Amniotic epithelial cell (primary cell): Measurements from ENCODE around the gene QTRT2.

Experiments used
- DNase-seq: peaks from one replicate; pipeline ENCODE4 v3.0.0-alpha.2; 2010; ENCODE audit warnings: low read depth

QTRT2 gene

GRCh38 chr3:114056130-114057010 is at the start of gene QTRT2, which contains the start of gene CCDC191:
QTRT2 (plus strand) TSS chr3:114056737; CDS start chr3:114065258, 8,521 bp downstream.
CCDC191 (minus strand) TSS chr3:114056526; CDS start chr3:114056466, 60 bp downstream.
- DNase-seq: peak; percentile 99

DNA sequence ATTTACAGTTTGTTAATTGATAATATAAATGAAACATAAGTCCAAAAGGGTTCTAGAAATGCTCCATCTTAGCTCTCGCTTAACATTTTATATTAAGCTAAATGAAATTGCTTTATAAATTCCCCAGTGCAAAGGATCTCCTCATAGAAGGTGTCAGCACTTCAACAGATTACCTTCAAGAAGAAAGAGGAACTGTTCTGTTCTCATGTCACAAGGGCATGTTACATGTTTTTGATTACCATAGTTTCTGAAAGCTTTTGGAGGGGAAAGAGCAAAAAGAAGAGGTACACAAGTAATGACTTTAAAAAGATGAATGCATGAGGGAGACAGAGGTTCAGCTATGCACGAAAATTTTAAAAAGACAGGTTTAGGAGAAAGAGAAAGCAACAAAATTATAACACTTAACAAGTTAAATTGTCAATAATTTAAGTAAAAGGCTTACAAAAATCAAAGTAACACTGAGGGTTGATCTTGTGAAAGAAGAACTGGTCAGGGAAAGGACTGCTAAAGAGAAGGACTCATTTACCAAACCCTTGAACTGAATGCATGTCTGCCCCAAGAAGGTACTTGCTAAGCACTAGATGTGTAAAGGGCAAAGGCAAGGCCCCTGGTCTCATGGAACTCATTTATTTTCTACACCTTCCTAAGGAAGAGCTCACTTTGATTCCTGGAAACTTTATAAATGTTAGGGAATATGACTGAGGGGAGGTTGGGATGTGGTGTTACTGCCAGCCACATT is 45.3 kb upstream of the QTRT2 start:
- DNase-seq: no peak

GRCh38 chr3:114014211-114014610 is 42.3 kb upstream of the QTRT2 start:
- no peak for DNase-seq

DNA sequence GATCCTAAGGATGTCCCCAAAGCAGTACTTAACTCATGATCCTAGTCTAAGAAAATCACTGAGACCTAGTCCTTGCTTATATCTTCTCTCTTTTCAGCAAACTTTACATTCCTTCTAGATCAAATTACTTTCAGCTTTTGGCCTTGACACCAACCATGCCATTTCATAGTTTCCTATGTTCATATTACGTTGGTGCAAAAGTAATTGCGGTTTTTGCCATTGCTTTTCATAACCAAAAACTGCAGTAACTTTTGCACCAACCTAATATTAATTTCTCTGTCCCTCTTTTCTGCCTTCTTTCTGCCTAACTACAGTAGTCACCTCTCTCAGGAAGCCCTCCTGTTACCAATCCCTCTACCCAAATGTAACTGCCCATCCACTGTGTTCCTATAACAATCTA is 37.1 kb upstream of the QTRT2 start:
- DNase-seq: no peak

DNA sequence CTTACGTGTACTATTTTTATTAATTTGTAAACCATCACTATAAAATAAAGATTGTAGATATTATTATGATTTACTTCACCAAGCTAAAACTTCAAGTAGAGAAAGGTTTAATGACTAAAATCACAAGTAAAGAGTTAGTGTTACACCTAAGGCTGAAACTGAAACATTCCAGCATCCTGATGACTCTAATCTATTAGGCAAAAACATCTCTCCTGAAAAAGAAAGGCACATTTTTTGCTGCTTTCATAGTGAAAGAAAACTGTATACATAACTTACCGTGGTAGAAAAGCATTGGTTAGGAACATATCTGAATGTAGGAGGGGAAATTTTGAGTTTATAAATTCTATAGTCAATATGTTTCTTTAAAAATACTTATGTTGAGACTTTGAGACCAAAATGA is 35.6 kb upstream of the QTRT2 start:
- no peak for DNase-seq

DNA sequence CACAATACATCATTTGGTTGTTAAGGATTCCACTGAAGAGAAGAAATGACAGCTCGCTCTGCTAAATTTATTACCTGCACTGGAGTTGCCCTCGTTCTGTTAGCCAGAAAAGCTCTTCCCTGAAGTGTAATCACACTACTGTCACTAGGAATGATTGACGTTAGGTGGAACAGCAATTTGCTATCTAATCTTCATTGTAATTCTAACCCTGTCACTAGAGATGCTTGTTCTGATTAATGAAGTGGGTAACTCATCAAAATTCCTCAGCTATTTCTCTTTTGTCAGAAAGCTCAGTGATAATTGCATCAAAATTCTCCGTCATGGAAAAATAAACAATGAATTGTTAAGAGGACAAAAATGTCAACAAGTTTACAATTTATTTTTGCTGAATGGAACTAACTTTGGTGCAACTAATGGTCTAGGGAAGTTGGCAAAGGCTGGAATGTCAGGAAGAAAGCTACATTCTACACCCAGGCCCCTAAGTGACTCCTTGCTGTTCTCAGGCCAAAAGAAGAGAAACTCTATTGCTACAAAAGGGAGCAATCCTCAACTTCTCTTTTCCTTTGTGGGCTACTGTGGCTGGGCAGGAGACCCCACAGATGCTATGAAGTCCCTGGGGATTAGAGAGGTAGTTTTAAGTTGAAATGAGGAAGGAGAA is 34.3 kb upstream of the QTRT2 start:
- no peak for DNase-seq

- no peak for DNase-seq
Observed at GRCh38 chr3:114025451-114025850, 31.1 kb upstream of the QTRT2 start.

DNA sequence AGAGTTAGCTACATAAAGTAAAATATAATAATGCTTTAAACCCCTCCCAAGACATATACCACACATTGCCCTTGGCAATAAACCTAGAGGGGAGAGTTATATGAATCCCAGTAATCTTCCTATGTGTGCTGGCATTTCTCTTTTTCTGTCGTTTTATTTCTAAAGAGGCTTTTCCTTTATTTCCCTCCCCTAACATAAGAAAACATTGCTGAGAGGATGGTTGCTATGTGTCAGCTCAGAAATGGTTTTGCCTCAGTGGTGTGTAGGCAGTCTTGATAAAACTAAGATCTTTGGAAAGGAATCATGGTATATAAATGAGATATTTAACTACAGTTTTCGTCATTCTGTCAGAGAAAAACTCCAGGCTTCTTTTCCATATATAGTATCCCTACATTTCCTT is 30.2 kb upstream of the QTRT2 start:
- no peak for DNase-seq

DNA sequence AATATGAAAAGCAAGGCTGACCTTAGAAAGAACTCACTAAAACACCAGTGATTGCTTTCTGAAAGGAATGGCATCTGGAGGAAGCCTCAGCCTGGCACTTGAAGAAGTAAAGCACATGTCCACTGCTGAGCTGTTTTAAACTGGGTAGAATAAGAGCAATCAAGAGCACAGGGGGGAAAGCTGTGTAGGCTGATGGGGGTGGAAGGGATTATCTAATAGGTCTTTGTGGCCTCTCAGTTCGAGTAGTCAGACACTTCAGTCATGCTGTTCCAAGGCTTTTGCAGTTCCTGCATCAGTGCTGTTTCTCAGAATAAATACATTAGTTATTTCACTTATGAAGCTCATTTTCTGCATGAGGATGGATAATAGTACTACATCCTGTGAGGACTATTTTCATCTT is 22.8 kb upstream of the QTRT2 start:
- DNase-seq: no peak

DNA sequence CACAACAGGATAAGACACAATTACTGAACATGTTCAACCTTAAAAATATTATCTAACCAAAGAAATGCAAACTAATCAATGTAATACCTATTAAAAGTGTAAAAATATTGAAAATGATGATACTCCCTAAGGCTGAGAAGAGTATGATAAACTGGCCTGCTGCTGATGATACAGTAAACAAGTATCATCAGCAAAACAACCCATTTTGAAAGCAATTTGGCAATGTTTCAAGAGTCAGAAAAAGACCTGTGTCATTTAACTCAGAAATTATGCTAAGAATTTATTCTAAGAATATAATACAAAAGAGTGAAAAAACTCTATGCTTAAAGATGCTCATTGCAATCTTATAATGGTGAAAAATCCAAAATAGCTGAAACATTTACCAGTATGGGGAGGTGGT is 22.3 kb upstream of the QTRT2 start:
- DNase-seq: no peak

DNA sequence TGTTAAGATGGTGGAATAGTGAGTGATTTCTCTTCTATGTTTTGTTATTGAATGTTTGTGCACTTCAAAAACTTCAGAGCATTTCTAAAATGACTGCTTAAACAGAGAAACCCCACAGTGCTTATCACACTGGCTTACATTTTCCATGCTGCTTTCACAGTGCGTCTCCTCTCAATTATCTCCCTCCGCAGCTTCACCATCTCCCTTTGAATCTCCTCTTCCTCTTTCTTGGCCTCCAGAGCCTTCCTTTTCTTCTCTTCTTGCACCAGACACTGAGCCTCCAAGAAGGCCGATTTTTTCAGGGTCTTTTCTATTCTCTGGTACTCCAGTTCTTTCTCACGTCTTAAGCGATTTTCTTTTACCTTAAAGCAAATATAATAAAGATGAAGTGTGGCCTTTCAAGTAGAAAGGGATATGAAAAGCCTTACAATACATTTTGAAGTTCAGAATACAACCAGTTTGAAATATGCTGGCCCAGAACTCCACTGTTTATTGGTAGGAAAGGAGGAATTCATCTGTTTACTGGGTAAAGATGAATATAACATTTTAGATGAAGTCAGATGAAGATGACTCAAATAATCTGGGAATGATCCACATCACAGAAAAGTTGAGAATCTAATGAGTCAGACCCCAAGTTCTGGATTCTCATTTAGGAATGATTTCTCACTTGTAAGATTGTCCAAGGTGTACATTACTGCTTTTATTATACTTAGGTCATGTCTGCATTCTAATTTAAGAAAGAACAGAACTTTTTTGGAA is 21.6 kb upstream of the QTRT2 start:
- peak; percentile 16 for DNase-seq

- no peak for DNase-seq
Observed at GRCh38 chr3:114035896-114036295, 20.6 kb upstream of the QTRT2 start.

- DNase-seq: no peak
Observed at GRCh38 chr3:114043205-114043604, 13.3 kb upstream of the QTRT2 start.

DNA sequence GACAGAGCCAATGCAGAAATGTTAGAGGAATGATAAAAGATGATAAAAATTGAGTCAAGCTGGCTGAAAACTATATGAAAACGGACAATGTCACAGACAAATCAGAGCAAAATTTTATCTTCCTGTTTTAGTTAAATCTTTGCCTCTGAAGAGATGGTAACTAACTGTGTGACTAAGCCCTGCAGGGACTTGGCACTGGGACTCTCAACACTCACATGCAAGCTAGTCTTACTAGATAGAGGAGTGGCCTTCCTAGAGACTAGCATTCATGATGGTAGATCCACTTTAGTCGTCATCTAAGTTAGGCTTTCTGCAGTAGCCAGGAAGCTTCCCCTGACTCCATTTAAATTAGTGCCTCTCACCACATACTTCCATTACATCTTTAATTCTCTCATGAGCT is 4.3 kb upstream of the QTRT2 start:
- no peak for DNase-seq

DNA sequence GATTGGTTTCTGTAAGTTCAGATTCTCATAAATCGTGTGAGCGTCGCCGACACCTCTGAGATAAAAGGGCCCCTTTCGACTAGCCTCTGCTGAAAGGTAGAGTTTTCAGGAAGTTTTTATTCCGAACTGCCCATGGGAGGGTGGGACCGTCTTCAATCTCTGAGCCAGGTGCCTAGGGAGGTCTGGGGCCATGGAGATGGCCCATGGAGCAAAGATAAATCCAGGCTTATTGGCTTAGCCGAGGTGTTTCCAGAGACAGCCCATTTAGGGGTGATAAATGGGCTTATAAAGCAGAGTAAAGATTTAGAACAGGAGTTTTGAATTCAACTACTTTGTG is 442 bp downstream of the QTRT2 start:
- DNase-seq: no peak

- no peak for DNase-seq
Observed at GRCh38 chr3:114058646-114059045, 2.1 kb downstream of the QTRT2 start.

- DNase-seq: no peak
Observed at GRCh38 chr3:114060906-114061655, 4.5 kb downstream of the QTRT2 start.

DNA sequence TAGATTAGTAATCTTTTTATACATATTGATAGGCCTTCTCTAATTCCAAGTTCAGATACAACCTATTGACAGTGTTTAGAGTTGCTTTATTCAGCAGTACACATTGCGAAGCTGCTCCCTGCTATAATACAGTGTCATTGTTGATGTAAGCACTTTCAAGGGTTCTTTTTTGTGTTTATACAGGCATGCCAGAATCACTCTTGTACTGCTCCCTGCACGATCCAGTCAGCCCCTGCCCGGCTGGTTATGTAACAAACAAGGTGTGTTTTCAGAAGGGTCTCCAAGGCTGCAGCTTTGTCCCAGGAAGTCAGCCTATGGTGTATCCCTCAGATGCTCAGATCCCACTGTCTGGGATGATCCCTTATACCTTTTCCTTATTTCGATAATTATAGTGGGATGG is 11.3 kb downstream of the QTRT2 start:
- DNase-seq: no peak

GRCh38 chr3:114068336-114068735 is 11.8 kb downstream of the QTRT2 start:
- no peak for DNase-seq

- DNase-seq: peak; percentile 8
Observed at GRCh38 chr3:114071786-114072185, 15.2 kb downstream of the QTRT2 start.

GRCh38 chr3:114076711-114077110 is 20.2 kb downstream of the QTRT2 start:
- no peak for DNase-seq
